Fibroblast of mammary gland (primary cell): ENCODE measurements around the gene RIMKLB.

ENCODE experiments used
- DNase-seq: peaks from one replicate; pipeline ENCODE4 v3.0.0-alpha.2; 2010; ENCODE audit warnings: low read depth
- H3K4me3 ChIP-seq: 2 replicates; pipeline ENCODE4 v1.5.1; 2011; ENCODE audit warnings: low read depth, mild to moderate bottlenecking, low read length, moderate library complexity; ENCODE audit not compliant: control insufficient read depth
- CTCF ChIP-seq: conservative IDR thresholded peaks from 2 replicates; pipeline ENCODE4 v1.5.1; 2011; ENCODE audit warnings: low read depth, low read length, inconsistent platforms; ENCODE audit not compliant: control insufficient read depth, insufficient read depth

RIMKLB gene

GRCh38 chr12:8675591-8676036 lies 22.2 kb upstream of the RIMKLB start:
- no peak for DNase-seq
- TF ChIP-seq CTCF, result no peak
- H3K4me3 ChIP-seq, result no peak overlapping the region

DNA sequence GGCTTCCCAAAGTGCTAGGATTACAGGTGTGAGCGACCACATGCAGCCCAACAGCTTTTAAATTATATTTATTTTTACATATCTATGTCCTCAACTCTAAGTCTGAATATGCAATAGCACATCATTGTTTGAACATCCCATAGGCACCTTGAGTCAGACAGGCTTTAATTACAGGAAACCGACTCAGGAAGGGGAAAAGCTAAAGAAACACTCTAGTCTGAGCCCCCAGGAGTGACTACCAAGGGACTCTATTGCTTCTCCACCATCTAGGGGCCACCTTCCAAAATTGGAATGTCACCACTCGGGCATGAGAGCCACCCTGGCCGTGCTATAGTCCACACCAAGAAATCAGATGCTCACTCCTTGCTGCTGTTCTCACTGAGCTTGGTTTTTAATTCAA lies 21.1 kb upstream of the RIMKLB start:
- TF ChIP-seq CTCF, result no peak
- no peak for DNase-seq
- H3K4me3 ChIP-seq, result no peak overlapping the region

GRCh38 chr12:8677362-8677761 lies 20.4 kb upstream of the RIMKLB start:
- TF ChIP-seq CTCF, result no peak
- H3K4me3 ChIP-seq, result no peak overlapping the region
- DNase-seq, result no peak

GRCh38 chr12:8678661-8679111 lies 19.1 kb upstream of the RIMKLB start:
- no peak for TF ChIP-seq CTCF
- H3K4me3 ChIP-seq, result no peak overlapping the region
- DNase-seq, result no peak

GRCh38 chr12:8680533-8680932 lies 17.3 kb upstream of the RIMKLB start:
- no peak for TF ChIP-seq CTCF
- no peak for DNase-seq
- no peak overlapping the region for H3K4me3 ChIP-seq

DNA sequence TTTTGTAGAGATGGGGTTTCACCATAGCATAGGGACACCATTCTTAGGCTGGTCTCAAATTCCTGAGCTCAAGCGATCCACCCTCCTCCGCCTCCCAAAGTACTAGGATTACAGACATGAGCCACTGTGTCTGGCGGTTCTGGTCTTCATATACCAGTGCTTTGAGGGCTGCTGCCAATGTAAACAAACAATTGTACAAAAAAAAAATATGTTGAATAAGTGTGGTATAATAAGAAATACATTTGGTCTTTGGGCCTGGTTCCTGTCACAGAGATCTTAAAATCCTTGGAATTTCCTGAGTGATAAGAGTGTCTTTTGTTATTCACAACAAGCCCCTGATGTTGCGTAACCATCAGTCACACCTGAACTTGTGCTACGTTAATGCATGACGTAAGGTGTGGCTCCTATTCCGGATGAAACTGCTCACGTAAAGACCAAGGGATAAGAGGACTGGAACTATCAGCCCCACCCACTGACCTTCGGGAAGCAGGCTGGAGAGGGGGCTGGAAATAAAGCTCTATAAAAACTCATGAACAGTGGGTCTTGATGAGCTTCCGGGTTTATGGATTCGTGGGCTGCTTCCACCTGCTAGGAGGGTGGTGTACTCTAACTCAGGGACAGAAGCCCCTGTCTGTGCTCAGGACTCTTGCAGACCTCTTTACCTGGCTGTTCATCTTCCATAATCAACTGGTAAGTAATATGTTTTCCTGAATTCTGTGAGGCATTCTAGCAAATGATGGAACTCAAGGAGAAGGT lies 16.5 kb upstream of the RIMKLB start:
- H3K4me3 ChIP-seq, result no peak overlapping the region
- peak; percentile 21 for DNase-seq
- TF ChIP-seq CTCF, result no peak
